ENCODE measurements around the gene FGD3.
A peak's percentile ranks its signal among the peaks of the same experiment; 100 is the strongest.
"Not testable (repeated sequence)": the region's sequence is repeated elsewhere in the genome, so short reads cannot be mapped to it uniquely, and the experiment has no call there.

Gene FGD3

DNA sequence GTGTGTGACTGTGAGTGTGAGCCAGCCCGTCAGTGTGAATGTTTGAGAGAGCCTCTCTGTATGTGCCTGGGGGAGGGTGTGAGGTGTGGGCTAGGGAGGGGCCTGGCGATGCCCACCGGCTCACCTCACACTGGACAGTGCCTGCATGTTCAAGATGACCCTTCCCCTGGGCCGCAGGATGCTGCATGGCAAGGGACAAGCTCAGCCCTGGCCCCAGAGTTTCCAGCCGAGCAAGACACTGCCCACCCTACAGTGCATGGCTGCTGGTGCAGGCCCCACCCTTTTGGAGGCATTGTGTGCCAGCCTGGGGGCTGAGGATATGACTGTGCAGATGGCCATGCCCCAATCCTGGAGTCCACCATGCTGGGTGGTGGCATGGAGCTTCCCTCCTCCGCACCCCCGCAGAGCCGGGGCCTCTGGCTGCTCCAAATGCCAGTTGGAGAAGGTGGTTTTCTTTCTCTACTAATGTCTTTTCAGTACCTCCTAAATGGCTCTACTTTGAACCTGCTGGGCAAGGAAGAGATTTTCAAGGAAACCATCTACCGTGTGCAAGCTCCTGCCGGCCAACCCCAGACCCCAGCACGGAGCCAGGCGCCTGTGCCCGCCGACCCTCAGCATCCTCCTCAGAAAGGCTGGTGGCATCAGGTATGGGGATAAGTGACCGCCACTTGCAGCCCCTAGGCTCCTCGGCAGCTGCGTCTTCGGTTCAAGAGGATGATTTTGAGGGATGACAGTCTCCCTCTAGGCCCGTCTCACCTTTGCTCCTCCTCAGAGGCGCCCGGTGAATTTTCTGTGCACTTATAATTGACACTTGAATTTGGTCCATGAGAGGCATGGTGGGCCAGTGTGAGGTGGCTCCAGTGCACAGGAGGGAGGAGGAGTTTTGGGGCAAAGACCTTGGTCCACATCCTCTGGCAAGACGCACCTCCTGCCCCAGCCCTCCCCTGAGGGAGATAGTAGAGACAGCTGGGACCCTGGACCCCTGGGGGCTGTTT lies 27.7 kb downstream of the FGD3 start:
- no peak for DNase-seq (ENCODE audit: low spot score)

DNA sequence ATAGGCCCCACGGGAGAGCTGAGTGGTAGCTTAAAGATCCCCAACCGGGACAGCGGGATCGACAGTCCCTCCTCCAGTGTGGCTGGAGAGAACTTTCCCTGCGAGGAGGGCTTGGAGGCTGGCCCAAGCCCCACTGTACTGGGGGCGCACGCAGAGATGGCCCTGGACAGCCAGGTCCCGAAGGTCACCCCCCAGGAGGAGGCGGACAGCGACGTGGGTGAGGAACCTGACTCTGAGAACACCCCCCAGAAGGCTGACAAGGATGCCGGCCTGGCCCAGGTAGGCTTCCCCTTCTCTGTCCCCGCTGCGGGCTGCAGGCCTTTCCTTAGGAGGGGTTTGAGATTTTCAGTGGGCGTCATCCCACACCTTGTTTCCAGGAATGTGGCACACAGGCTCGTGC lies 29.1 kb downstream of the FGD3 start:
- DNase-seq (ENCODE audit: low spot score), result no peak

DNA sequence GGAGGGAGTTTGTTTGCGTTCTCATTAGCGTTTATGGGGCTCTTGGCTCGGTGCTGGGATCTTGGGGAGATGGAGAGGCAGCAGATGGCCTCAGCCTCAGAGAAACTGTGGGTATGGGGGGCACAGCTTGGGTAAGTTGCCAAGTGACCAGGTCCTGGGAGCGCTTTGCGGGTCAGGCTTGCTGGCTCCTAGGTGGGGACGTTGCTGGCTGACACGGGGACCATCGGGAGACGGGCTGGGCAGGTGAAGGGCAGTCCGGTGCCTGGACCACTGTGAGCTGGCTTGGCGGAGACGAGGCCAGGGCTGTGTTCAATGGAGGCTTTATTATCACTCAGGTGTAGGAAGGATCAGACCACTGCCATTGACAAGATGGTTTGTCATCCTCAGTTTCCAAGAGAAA lies 30.0 kb downstream of the FGD3 start:
- no peak for DNase-seq (ENCODE audit: low spot score)

DNA sequence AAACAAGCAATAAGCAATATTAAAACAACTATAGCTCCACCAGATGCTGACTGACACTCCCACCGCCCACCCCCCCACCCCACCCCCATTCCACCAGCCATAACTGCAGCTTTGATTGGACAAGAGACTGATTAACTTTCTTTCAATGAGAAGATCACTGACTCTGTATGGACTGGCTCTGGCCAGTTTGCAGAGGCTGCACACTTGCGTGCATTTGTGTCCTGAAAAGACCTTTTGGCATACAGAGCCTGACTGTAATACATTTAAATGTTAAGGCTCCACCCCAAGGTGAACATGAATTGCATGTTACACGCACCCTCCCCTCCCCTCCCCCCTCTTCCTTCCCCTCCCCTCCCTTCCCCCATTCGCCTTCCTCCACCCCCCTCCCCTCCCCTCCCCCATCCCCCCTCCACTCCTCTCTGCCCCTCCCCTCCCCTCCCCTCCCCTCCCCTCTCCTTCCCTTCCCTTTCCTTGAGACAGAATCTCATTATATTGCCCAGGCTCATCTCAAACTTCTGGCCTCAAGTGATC lies 31.1 kb downstream of the FGD3 start:
- no peak for DNase-seq (ENCODE audit: low spot score)

DNA sequence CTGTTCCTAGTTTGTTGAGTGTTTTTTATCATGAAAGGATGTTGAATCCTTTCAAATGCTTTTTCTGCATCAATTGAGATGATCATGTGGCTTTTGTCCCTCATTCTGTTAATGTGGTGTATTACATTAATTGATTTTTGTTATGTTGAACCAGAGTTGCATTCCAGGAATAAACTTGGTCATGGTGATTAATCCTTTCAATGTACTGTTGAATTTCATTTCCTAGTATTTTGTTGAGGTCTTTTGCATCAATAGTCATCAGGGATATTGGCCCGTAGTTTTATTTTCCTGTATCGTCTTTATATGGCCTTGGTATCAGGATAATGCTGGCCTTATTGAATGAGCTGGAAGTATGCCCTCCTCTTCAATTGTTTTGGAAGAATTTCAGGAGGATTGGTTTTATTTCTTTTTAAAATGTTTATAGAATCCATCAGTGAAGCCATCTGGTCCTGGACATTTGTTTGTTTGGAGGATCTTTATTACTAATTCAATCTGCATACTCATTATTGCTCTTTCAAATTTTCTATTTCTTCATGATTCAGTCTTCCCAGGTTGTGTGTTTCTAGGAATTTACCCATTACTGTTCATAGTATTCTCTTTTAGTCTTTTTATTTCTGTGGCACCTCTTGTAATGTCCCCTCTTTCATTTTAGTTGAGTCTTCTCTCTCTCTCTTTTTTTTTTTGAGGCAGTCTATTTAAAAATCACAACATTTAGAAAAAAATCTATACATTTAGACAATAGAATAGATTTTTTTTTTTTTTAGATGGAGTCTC lies 32.1 kb downstream of the FGD3 start:
- peak; percentile 52 for DNase-seq (ENCODE audit: low spot score)

DNA sequence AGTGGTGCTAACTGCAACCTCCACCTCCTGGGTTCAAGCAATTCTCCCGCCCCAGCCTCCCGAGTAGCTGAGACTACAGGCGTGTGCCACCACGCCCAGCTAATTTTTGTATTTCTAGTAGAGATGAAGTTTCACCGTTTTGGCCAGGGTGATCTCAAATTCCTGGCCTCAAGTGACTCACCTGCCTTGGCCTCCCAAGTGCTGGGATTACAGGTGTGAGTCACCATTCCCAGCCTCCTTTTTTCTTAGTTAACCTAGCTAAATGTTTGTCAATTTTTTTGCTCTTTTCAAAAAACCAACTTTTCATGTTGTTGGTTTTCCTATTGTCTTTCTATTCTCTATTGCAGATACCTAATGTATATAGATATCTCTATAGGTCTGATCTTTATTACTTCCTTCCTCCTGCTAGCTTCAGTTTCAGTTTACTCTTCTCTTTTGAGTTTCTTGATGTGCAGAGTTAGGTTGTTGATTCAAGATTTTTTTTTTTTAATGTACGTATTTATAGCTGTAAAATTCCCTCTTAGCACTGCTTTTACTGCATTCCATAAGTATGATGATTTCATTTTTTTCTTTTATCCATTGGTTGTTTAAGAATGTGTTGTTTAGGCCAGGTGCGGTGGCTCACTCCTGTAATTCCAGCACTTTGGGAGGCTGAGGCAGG lies 32.9 kb downstream of the FGD3 start:
- no peak for DNase-seq (ENCODE audit: low spot score)

DNA sequence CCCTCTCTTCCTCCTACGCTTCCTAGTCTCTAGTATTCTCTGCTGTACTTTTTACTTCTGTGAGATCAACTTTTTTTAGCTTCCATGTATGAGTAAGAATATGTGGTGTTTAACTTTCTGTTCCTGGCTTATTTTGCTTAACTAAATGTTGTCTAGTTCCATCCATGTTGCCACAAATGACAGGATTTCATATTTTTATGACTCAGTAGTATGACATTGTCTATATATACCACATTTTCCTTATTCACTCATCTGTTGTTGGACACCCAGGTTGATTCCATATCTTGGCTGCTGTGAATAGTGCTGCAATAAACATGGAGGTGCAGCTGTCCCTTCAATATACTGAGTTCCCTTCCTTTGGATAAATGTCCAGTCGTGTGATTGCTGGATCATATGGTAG lies 34.8 kb downstream of the FGD3 start:
- no peak for DNase-seq (ENCODE audit: low spot score)

DNA sequence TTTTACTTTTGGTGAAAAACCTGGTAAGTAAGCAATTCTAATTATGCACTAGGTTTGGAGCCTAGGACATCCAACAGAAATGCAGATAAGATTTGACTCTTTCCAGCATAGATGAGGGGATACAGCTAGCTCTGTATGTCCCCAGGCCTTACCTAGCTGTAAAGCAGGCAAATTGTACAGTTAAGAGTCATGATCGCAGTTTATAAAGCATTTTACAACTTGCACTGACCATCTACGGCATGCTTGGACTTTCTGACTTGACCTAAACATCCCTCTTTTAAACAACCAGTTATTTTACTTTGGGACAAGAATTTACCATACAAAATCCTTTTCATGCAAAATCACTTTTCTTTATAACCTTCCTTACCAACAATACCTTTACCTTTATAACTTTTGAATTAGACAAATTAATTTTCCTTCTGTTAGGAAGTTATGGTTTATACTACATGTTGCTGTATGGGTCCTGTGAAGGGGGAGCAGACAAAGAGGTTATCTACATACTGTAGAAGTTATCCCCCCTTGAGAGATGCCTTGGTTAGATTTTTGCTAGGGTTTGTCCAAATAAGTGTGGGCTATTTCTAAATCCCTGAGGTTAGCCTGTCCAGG lies 36.8 kb downstream of the FGD3 start:
- DNase-seq (ENCODE audit: low spot score), result no peak

DNA sequence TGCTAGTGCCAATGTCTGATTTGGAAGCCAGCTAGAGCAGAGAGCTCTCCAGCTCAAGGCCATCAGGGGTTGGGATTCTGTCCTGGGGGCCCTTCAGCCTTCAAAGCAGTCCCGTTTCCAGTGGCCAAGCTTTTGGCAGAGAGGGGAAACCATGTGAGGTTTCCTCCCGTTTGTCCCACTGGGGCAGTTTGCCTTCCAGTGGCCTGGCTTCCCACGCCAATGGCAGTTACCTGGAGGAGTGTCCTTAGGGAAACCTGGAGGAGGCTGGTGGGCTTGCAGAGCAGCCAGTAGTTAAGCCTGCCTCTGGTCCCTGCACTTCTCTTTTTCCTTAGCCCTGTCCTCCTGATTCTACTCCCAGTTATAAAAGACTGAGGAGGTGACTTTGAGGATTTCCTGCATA lies 37.7 kb downstream of the FGD3 start:
- no peak for DNase-seq (ENCODE audit: low spot score)

DNA sequence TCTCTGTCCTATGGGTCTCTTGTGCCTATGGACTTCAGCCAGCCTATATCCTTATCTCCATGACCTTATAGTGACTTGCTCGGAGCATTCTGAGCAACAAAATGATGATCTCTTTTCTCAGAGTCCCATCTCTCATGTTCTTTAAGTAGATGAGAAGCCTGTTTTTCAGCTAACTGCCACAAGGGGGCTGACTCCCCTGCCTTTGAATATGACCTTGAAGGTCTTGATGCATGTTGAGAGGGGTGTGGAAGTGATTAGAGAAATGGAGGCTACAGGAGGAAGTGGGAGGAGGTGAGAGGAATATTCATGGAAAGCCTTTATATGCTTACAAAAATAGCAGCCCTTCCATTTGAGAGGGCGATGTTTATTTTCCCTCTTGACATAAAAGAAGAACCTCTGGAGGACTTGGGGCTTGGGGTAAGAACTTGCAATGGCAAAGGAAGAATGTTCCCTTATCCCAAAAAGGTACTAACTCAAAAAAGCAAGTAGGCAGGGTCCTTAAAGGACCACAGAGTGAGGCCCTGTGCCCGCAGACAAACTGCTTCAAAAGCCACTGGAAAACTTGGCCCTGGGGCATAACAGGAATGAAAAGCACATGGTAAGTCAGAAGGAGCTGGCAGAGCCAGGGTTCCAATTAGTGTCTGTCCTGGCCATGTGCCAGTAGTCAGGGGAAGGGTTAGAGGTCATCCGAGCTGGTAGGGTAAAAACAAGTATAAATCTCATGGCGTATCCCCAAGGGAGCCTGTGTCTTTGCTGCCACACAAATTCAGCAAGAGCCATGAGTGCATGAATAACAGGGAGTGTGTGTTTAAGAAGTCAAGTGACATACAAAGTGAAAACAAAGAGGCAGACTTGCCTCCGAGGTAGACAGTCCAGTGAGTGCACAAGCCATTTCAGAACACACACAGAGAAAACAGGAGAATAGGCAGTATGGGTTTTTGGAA lies 39.1 kb downstream of the FGD3 start:
- peak; percentile 73 for DNase-seq (ENCODE audit: low spot score)

DNA sequence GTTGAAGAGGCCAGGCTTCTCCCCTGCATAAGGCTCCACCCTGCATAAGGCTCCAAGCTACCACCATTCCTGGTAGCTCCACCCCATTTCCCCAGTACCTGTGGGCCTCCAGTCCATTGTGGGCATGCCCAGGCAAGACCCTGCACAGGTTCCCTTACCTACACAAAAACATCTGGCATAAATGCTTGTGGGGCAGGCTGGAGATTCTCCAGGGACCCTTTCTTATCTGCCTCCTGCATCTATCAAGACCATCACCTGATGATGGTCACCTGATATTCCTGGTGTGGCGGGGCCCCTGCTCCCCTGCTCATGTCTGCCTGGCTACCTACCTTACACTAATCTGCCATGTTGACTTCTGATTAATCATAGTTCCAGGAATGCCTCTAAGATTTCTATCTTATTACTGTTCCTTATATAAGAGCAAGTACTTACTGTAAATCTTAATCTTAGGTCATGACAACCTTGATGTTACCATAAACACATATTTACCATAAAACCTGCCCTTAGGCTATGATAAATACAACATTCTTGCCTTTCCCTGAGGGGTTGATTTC lies 41.0 kb downstream of the FGD3 start:
- DNase-seq (ENCODE audit: low spot score), result peak; percentile 59

DNA sequence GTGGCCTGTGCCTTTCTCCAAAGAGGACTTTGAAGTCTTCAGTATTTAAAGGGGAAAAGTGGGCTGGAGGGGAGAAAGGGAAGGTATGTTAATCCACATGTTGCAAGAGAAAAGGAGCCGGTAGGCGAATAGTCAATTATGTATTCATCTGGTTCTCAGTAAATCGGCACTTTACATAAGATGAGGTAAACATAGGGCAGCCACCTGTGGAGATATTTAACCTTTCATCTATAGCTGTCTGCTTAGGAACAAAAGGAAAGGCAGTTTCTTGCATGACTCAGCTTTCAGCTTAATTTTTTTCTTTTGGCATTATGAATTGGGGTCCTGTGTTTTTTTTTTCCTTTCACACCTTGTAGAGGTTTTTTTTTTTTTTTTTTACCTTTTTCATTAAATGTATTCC lies 42.2 kb downstream of the FGD3 start:
- DNase-seq (ENCODE audit: low spot score), result peak; percentile 63

DNA sequence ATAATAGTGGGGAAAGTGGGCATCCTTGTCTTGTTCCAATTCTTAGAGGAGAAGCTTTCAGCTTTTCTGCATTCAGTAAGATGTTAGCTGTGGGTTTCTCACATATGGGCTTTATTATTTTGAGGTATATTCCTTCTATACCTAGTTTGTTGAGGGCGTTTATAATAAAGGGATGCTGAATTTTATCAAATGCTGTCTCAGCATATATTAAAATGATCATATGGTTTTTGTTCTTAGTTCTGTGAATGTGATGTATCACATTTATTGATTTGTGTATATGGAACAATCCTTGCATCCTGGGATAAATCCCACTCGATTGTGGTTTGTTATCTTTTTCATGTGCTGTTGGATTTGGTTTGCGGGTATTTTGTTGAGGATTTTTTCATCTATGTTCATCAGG lies 43.1 kb downstream of the FGD3 start:
- no peak for DNase-seq (ENCODE audit: low spot score)

DNA sequence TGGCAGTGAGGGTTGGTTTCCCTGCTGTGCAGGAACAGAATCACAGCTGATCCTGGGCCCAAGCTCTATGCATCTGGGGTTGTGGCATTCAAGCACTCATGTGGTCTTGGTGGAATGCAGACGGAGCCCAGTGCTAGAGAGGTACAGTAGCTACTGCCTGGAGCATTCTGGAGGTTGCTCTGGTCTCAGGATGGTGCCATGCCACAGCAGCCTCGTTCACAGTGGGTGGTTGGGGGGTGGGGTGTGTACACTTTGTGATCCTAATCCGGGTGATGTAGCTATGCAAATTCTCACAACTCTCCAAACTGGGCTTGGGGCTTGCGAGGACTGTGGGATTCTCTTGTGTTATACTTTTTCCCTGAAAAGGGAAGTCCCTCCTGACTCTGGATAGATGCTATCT lies 45.2 kb downstream of the FGD3 start:
- DNase-seq (ENCODE audit: low spot score), result no peak

DNA sequence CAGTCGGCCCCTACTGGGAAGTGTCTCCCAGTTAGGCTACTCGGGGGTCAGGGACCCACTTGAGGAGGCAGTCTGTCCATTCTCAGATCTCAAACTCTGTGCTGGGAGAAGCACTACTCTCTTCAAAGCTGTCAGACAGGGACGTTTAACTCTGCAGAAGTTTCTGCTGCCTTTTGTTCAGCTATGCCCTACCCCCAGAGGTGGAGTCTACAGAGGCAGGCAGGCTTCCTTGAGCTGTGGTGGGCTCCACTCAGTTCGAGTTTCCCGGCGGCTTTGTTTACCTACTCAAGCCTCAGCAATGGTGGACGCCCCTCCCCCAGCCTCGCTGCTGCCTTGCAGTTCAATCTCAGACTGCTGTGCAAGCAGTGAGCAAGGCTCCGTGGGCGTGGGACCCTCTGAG lies 51.5 kb downstream of the FGD3 start:
- DNase-seq (ENCODE audit: low spot score), result not testable (repeated sequence)

DNA sequence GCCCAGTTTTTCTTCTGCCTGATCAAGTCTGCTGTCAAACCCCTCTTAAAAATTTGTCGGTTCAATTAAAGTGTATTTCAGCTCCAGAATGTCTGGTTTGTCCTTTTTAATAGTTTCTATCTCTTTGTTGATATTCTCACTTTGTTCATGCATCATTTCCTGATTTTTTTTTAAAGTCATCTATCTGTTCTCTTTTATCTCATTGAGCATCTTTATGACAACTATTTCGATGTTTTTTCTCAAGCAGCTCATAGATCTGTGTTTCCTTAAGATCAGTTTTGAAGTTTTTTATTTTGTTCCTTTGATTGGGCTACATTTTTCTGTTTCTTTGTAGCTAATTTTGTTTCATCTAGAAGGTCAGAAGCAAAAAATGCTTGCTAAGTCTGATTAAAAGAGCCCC lies 53.7 kb downstream of the FGD3 start:
- peak; percentile 20 for DNase-seq (ENCODE audit: low spot score)

DNA sequence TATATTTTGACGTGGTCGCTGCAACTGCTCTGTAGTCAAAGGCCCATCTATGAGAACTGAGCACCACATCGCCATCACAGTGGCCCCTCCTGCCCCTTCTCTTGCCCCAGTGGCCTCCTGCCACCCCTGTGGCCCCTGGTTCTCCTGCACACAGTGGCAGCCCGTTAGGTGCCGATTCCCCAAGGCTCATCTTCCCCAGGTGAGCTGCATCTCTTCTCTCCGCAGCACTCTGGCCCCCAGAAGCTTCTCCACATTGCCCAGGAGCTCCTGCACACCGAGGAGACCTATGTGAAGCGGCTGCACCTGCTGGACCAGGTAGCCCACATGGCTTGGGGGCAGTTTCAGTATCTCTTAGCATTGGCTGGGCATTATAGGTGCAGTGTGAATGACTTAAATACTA lies 55.4 kb downstream of the FGD3 start:
- no peak for DNase-seq (ENCODE audit: low spot score)

DNA sequence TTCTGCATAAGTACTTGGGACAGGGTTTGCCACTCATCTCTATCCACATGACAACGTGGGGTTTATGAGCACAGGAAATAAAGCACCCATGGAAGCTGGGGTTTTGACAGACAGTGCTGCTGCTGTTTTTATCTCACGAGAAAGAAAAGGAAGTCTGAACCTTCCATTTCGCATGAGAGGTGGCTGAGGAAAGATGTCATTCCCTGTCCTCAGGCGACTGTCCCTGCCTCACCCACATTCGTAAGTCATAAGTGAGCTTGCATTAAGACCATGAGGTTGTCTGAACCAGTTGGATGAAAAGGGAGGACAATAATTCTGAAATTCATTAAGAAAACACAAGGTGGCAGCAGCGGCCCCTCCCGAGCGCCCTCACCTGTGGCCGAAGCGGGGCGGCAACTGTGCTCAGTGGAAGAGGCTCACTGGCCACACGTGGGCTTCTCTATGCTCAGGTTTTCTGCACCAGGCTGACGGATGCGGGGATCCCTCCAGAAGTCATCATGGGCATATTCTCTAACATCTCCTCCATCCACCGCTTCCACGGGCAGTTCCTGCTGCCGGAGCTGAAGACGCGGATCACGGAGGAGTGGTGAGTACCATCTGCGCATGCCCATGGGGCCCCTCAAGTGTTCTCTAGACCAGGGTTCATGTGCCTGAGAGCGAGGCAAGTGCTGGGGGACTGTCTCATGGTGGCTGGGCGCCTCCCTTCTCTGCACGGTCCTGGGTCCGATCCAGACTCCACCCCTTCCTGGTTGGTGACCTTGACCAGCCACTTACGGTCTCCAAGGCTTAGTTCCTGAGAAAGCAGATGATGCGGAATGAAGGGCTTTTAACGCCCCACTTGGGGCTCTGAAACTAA lies 56.5 kb downstream of the FGD3 start:
- peak; percentile 74 for DNase-seq (ENCODE audit: low spot score)

DNA sequence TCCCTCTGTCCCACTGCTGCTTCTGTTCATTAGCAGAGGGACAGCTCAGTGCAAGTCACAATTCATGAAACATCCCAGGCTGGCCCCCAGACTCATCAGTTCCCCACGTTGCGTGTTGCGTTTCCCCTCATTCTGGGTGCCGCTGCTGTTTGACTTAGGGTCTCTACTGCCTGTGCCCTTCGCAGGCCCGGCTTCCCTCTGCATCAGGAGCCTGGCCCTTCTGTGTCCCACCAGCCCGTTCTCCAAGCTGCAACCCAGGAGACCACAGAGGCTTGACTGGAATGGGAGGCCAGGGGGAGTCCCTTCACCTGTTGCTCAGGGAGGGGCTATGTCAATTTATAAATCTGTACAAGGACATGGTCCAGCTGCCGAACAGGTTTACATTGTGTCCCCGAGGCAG lies 57.2 kb downstream of the FGD3 start:
- no peak for DNase-seq (ENCODE audit: low spot score)

DNA sequence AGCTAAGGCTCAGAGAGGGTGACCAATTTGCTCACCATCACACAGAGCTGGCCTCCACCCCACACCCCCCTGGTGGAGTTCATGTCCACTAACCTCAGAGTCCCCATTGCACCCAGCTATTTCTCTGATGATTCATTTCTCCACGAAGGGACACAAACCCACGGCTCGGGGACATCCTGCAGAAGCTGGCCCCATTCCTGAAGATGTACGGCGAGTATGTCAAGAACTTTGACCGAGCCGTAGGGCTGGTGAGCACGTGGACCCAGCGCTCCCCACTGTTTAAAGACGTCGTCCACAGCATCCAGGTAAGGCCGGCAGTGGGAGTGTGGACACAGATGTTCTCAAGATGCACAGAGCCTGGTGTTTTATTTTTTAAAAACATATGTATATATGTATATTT lies 58.6 kb downstream of the FGD3 start:
- no peak for DNase-seq (ENCODE audit: low spot score)

Data from CD4-positive, alpha-beta T cell treated with Interleukin-15 for 4 hours (primary cell).